Measurements from ENCODE around the gene GLRB. TPM values are rescaled to one million over a fixed set of nuclear protein-coding genes. Genes with fewer than 3 reads are reported as not detected.

The GLRB gene
- total RNA-seq (10 to 100 TPM in 1 of 6 donors, 1 to 10 TPM in 5; 4.2 to 11.3 (median 7.7) TPM), polyA plus RNA-seq (1 to 10 TPM; 4.1 to 7.1 TPM)

DNA sequence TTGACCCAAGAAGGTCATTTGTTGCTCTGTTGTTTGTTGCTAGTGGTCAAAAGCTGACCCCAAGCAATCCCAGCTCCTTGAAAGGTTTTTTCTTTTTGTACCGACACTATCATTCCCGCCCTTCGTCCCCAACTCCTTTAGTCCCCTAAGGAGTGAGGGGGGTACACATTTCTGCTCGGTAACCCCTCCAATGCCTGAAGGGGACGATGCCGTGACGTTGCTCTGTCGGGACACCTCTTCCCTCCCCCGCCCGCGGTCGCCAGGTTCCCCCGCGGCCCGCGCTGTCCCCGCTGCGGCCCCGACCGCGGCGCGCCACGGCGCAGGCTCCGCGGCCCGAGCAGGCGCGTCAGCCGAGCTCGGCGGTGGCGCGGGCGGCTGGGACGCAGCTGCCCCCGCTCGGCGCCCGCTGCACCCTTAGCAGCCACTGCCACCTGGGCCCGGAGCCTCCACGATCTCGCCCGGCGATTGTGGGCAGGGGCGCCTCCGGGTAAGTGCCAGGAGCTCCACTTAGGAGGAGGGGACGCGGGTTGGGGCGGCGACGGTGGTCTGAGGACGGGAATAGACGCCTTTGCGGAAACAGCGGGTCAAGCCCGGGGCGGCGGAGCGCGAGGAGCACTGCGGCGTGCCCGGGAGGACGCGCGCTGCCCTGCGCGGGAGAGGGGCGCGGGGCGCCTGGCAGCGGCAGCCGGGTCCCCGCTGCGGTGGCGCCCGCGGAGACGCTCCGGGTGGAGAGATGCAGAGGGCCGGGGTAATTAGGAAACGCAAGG is at the start of gene GLRB:
TSS of gene GLRB (plus strand) at position 340 of the 767 bp plus-strand sequence. CDS start 1,875 bp downstream, outside the sequence.
- no peaks in the 10 kb centered on the region for H3K9me3 ChIP-seq
- H3K4me1 ChIP-seq = peaks cover 0 to 4% (median 0%) of the 10 kb centered on the region in 3 donors
- peak; percentile 21 to 82 (median 43) for DNase-seq
- TF ChIP-seq CTCF (IDR thresholded peaks at IDR 0.05) = no peak
- peak within 1 kb of the TSS; percentile 48 to 81 (median 61) for H3K4me3 ChIP-seq
- H3K27me3 ChIP-seq = no peaks in the 10 kb centered on the region
- intact Hi-C loops (cut with DNase I) = no loop called here
- no peaks in the 10 kb centered on the region for H3K36me3 ChIP-seq
- 0 to 1% methylated on average over 83 to 84 of the region's 84 CpGs for WGBS, 2 donors
- ATAC-seq = peak; percentile 94 to 97 (median 94)
- FAIRE-seq = no peak
- H3K27ac ChIP-seq = peak within 1 kb of the TSS in 3 of 4 donors; percentile 41 to 65 (median 60)

DNA sequence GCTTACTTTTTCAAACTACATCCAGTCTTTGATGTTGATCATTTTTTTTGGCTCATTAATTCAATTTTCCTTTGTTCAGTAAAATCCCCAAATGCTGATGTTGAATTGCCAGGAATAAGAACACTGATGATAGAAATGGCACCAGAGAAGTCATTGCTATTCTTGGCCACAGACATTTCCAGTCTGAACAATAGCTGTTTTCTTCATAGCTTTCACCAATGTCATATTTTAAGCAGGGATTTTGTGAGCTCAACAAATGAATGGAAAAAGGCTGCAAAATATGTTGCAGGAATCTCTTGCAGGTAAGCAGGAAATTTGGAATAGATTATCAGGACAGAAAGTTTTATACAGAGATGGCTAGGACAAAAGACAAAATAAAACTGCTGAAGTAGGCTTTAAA is 40.5 kb upstream of the GLRB start:
- DNase-seq (no peak), FAIRE-seq (no peak), ATAC-seq (no peak)
- no peaks in the 10 kb centered on the region for H3K9me3 ChIP-seq
- H3K36me3 ChIP-seq = no peaks in the 10 kb centered on the region
- no peaks in the 10 kb centered on the region for H3K27me3 ChIP-seq
- no peak for TF ChIP-seq CTCF (IDR thresholded peaks at IDR 0.05)
- intact Hi-C loops (cut with DNase I) = no loop called here
- no peak overlapping the region for H3K4me3 ChIP-seq
- H3K4me1 ChIP-seq = no peaks in the 10 kb centered on the region
- H3K27ac ChIP-seq = no peak overlapping the region

DNA sequence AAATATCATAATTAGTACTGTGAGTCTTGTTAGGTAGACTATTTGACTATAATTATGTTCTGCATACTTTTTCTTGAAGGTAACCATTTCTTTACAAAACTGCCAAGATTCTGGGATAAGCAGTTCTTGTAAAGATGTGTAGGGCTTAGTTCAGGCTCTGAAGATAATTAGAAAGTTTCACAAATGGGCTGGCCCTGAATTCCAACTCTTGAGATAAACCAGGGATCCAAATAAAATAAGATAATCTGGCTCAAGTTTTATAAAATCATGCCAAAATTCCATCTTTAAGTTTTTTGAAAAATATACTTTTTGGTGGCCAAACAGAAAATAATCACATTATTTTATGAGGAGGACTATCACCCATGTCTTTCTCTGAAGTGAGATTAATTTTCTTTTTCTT is 35.5 kb upstream of the GLRB start:
- Histone ChIP-seq H3K36me3 (no peaks in the 10 kb centered on the region), H3K27me3 (no peaks in the 10 kb centered on the region), H3K4me3 (no peak overlapping the region), H3K9me3 (no peaks in the 10 kb centered on the region), H3K4me1 (no peaks in the 10 kb centered on the region), H3K27ac (no peak overlapping the region)
- FAIRE-seq = no peak
- no peak for DNase-seq
- intact Hi-C loops (cut with DNase I) = no loop called here
- ATAC-seq = no peak
- TF ChIP-seq CTCF (IDR thresholded peaks at IDR 0.05) = no peak

GRCh38 chr4:157043131-157043530 is 32.8 kb upstream of the GLRB start:
- TF ChIP-seq CTCF (IDR thresholded peaks at IDR 0.05) = no peak
- DNase-seq = no peak
- Histone ChIP-seq H3K36me3 (no peaks in the 10 kb centered on the region), H3K9me3 (no peaks in the 10 kb centered on the region), H3K4me3 (no peak overlapping the region), H3K27me3 (no peaks in the 10 kb centered on the region), H3K4me1 (no peaks in the 10 kb centered on the region), H3K27ac (no peak overlapping the region)
- 50 to 52% methylated on average over 2 of the region's 2 CpGs for WGBS, 2 donors
- no peak for FAIRE-seq
- ATAC-seq = peak in 1 of 4 donors; percentile 29
- intact Hi-C loops (cut with DNase I) = no loop called here

DNA sequence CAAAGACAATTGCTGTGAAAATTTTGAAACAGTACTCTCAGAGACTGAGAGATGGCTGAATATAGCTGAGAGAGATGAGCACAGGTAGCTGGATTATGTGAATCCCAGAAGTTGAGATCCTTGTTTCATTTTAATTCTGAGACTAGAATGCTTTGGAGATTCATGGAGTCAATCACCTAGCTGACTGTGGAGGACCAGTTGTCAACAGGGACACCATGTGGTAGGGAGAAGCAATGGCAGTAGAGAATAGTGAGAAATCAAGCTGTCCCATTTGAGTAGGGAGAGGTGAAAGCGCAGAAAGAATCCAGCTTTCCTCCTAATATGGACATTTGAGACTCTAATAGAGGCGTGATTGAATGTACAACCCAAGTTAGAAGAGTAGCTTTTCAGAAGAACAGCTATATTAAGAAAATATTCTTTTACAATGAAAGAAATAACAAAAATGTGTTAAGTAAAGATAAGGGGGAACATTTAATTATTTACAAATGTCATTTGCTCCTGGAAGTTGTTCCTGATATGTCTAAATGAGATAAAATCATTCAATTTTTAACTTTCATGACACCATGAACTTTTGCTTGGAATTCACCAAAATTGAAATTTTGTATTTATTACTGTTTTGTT is 30.3 kb upstream of the GLRB start:
- ATAC-seq = peak; percentile 90 to 100 (median 98)
- no peaks in the 10 kb centered on the region for H3K36me3 ChIP-seq
- 9% methylated on average over 2 of the region's 2 CpGs for WGBS, 2 donors
- no peaks in the 10 kb centered on the region for H3K27me3 ChIP-seq
- H3K27ac ChIP-seq = no peak overlapping the region
- TF ChIP-seq CTCF (IDR thresholded peaks at IDR 0.05) = peak; percentile 47 to 69 (median 61)
- no peaks in the 10 kb centered on the region for H3K4me1 ChIP-seq
- no peak overlapping the region for H3K4me3 ChIP-seq
- intact Hi-C loops (cut with DNase I) = no loop called here
- no peaks in the 10 kb centered on the region for H3K9me3 ChIP-seq
- FAIRE-seq = no peak
- DNase-seq = peak in 3 of 6 donors; percentile 24 to 55 (median 25)

Measured in pancreas (tissue), 10 donors.